ENCODE measurements around the gene IL9R.
"Not testable (repeated sequence)": the region's sequence is repeated elsewhere in the genome, so short reads cannot be mapped to it uniquely, and the experiment has no call there.

The IL9R gene

GRCh38 chrX:155998761-155999510 lies 1.4 kb downstream of the IL9R start:
- no peak for DNase-seq

DNA sequence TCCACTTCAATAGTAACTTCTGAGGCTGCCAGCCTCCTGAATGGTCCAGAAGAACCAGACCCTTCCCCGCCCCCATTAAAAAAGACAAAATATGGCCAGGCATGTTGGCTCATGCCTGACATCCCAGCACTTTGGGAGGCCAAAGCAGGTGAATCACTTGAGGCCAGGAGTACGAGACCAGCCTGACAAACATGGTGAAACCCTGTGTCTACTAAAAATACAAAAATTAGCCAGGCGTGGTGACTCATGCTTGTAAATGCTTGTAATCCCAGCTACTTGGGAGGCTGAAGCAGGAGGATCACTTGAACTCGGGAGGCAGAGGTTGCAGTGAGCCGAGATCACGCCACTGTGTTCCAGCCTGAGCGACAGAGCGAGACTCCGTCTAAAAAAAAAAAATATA lies 2.3 kb downstream of the IL9R start:
- DNase-seq, result not testable (repeated sequence)

DNA sequence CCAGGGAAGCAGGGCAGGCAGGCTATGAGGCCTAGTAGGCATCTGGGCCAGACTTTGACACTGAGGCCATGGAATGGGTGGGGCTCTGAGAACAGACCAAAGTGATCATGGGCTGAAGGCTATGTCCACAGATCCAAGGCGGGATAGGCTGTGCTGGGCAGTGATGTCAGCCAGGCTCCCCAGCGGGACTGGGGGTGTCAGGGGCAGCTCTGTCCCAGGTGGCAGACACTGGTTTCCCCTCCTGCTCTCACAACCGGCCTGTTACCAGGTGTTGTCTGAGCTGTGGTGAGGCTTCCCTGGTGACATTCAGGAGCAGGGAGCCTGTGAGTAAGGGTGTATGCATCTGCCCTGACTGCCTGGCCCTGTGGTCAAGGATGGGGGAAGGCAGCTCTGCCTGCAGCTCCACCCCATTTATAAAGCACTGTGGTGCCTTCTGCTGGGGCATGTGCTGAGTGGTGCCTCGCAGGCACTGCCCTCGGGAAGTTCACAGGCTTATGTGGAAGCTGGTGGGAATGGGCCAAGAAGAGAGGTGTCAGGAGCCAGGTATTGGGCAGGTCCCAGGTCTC lies 2.9 kb downstream of the IL9R start:
- DNase-seq, result no peak

- no peak for DNase-seq
Measured at GRCh38 chrX:156001001-156001666, 3.6 kb downstream of the IL9R start.

- no peak for DNase-seq
Measured at GRCh38 chrX:156001667-156002021, 4.1 kb downstream of the IL9R start.

GRCh38 chrX:156002507-156002906 lies 5.0 kb downstream of the IL9R start:
- no peak for DNase-seq

GRCh38 chrX:156003486-156004185 lies 6.1 kb downstream of the IL9R start:
- no peak for DNase-seq

DNA sequence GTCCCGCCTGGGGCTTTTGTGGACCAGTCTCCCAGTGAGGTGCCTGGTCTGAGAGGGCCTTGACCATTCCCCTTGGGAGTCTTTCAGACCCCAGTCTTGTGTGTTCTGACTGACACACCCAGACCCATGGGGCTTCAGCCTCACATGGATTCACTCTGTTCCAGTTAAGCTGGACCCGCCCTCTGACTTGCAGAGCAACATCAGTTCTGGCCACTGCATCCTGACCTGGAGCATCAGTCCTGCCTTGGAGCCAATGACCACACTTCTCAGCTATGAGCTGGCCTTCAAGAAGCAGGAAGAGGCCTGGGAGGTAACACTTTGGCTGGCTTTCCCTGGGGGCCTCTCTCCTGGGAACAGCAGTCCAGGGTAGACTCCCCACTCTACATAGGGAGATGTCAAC lies 6.8 kb downstream of the IL9R start:
- no peak for DNase-seq

DNA sequence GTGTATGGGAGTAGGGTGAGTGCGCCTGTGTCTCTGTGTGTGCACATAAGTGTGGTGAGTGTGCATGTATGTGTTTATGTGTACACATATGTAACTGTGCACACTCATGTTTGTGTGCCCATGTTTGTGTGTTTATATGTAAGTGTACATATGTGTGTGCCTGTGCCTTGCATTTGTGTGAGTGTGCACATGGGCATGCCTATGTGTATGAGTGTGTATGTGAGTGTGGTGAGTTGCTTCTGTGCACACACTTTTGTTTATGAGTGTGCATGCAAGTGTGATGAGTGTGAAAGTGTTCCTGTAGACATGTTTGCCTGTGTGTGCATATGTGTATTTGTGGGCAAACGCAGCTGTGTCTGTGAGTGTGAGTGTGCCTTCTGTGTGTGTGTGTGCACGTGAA lies 7.2 kb downstream of the IL9R start:
- no peak for DNase-seq

DNA sequence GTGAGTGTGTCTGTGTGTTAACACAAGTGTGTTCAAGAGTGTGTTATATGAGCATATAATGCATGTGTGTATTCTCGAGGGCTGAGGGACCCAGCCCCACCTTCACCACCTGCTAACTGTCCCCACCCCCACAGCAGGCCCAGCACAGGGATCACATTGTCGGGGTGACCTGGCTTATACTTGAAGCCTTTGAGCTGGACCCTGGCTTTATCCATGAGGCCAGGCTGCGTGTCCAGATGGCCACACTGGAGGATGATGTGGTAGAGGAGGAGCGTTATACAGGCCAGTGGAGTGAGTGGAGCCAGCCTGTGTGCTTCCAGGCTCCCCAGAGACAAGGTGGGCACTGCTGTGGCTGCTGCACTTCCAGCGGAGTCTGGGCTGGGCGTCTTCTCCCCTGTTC lies 7.6 kb downstream of the IL9R start:
- DNase-seq, result no peak

GRCh38 chrX:156006468-156006867 lies 9.0 kb downstream of the IL9R start:
- DNase-seq, result not testable (repeated sequence)

- DNase-seq, result not testable (repeated sequence)
Measured at GRCh38 chrX:156008379-156008778, 10.9 kb downstream of the IL9R start.

- no peak for DNase-seq
Measured at GRCh38 chrX:156008915-156009314, 11.4 kb downstream of the IL9R start.

DNA sequence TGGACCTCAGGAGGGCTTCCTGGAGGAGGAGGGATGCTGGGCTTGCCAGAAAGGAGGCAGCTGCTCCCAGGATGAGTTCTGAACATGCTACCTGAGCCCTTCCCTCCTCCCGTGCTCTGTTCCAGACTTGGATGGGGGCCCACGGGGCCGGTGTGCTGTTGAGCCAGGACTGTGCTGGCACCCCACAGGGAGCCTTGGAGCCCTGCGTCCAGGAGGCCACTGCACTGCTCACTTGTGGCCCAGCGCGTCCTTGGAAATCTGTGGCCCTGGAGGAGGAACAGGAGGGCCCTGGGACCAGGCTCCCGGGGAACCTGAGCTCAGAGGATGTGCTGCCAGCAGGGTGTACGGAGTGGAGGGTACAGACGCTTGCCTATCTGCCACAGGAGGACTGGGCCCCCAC lies 12.2 kb downstream of the IL9R start:
- DNase-seq, result not testable (repeated sequence)

GRCh38 chrX:156013286-156013953 lies 15.9 kb downstream of the IL9R start:
- not testable (repeated sequence) for DNase-seq

DNA sequence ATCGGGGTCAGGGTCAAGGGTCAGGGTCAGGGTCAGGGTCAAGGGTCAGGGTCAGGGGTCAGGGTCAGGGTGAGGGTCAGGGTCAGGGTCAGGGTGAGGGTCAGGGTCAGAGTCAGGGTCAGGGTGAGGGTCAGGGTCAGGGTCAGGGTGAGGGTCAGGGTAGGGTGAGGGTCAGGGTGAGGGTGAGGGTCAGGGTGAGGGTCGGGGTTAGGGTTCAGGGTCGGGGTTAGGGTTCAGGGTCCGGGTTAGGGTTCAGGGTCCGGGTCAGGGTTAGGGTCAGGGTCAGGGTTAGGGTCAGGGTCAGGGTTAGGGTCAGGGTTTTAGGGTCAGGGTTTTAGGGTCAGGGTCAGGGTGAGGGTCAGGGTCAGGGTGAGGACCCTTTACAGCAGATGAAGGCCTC lies 22.4 kb downstream of the IL9R start:
- not testable (repeated sequence) for DNase-seq

- DNase-seq, result not testable (repeated sequence)
Measured at GRCh38 chrX:156023002-156023401, 25.5 kb downstream of the IL9R start.

GRCh38 chrX:156024949-156025492 lies 27.5 kb downstream of the IL9R start:
- not testable (repeated sequence) for DNase-seq

DNA sequence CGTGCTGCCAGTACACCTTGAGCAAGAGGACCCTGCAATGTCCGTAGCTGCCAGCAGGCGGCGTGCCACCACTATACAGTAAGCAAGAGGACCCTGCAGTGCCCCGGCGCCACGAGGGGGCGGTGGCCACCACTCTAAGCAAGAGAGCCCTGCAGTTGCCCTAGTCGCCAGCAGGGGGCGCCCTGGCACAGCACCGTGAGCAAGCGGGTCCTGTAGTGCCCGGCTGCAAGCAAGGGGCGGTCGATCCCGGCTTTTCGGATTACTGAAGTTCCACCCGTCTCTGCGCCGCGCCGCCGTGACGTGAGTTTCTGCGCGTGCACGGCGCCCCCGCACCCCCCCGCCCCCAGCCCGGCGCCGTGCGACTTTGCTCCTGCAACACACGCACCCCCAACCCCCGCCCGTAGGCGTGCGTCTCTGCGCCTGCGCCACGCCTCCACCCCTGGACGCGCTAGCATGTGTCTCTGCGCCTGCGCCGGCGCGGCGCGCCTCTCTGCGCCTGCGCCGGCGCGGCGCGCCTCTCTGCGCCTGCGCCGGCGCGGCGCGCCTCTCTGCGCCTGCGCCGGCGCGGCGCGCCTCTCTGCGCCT lies 31.2 kb downstream of the IL9R start:
- DNase-seq, result not testable (repeated sequence)

DNA sequence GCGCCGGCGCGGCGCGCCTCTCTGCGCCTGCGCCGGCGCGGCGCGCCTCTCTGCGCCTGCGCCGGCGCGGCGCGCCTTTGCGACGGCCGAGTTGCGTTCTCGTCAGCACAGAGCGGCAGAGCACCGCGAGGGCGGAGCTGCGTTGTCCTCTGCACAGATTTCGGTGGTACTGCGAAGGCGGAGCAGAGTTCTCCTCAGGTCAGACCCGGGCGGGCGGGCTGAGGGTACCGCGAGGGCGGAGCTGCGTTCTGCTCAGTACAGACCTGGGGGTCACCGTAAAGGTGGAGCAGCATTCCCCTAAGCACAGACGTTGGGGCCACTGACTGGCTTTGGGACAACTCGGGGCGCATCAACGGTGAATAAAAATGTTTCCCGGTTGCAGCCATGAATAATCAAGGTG lies 31.8 kb downstream of the IL9R start:
- not testable (repeated sequence) for DNase-seq

GRCh38 chrX:156029707-156030442 lies 32.4 kb downstream of the IL9R start:
- not testable (repeated sequence) for DNase-seq

DNA sequence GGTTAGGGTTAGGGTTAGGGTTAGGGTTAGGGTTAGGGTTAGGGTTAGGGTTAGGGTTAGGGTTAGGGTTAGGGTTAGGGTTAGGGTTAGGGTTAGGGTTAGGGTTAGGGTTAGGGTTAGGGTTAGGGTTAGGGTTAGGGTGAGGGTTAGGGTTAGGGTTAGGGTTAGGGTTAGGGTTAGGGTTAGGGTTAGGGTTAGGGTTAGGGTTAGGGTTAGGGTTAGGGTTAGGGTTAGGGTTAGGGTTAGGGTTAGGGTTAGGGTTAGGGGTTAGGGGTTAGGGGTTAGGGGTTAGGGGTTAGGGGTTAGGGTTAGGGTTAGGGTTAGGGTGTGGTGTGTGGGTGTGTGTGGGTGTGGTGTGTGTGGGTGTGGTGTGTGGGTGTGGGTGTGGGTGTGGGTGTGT lies 33.0 kb downstream of the IL9R start:
- not testable (repeated sequence) for DNase-seq
